IMR-90 (cell line): ENCODE results near the gene TMEM218. TPM values are rescaled to one million over a fixed set of nuclear protein-coding genes. Genes with fewer than 3 reads are reported as not detected.

Experiments
- ATAC-seq: fragments of 200-7000 bp; cut with Tn5 transposase; 2 replicates; pipeline ENCODE4 v1.9.1; 2020; ENCODE audit warnings: low read depth, mild to moderate bottlenecking, moderate library complexity
- BruUV-seq: library from RNA; stranded (reverse); fragments of 400-500 nt; replicated peaks from 2 replicates; lab custom pipeline; 2021; lab: Mats Ljungman, UMichigan
- CTCF ChIA-PET: fragments of 300-600 bp; formaldehyde crosslinking; extraction: SDS; loops from one replicate; lab custom pipeline; 2021; ENCODE audit warnings: antibody characterized with exemption; lab: Yijun Ruan, JAX
- POLR2A ChIA-PET: fragments of 300-600 bp; sonication (Branson Sonifier 250); formaldehyde crosslinking; loops from one replicate; lab custom pipeline; 2022; ENCODE audit warnings: antibody characterized with exemption; ENCODE audit not compliant: unreplicated experiment; lab: Charles Lee
- DNase-seq: peaks from one replicate; pipeline ENCODE4 v3.0.0; 2013
- H2AFZ ChIP-seq: replicated peaks from 2 replicates; pipeline ENCODE3; 2013; ENCODE audit warnings: low read length, mild to moderate bottlenecking; ENCODE audit not compliant: poor library complexity
- H2AK5ac ChIP-seq: 2 replicates; pipeline ENCODE4 v1.6.1; 2013; ENCODE audit warnings: low read depth, low read length, inconsistent platforms
- H2AK9ac ChIP-seq: replicated peaks from 2 replicates; pipeline ENCODE3; 2013; ENCODE audit warnings: mild to moderate bottlenecking, low read depth, low read length, moderate library complexity; ENCODE audit not compliant: poor library complexity
- H2BK120ac ChIP-seq: 2 replicates; pipeline ENCODE4 v1.6.1; 2013; ENCODE audit warnings: low read depth, low read length, inconsistent platforms
- H2BK15ac ChIP-seq: 3 replicates; pipeline ENCODE4 v1.6.1; 2013; ENCODE audit warnings: low read depth, low read length, inconsistent platforms
- H2BK20ac ChIP-seq: 2 replicates; pipeline ENCODE4 v1.6.1; 2013; ENCODE audit warnings: low read depth, mild to moderate bottlenecking, inconsistent platforms, low read length, moderate library complexity
- H2BK5ac ChIP-seq: 2 replicates; pipeline ENCODE4 v1.6.1; 2013; ENCODE audit warnings: mild to moderate bottlenecking, low read depth, low read length, inconsistent platforms; ENCODE audit not compliant: poor library complexity, severe bottlenecking
- H3K14ac ChIP-seq: replicated peaks from 2 replicates; pipeline ENCODE4 v1.6.1; 2013; ENCODE audit warnings: low read depth, low read length, inconsistent platforms
- H3K18ac ChIP-seq: 2 replicates; pipeline ENCODE4 v1.6.1; 2013; ENCODE audit warnings: low read depth, low read length, control low read depth
- H3K23ac ChIP-seq: 2 replicates; pipeline ENCODE4 v1.6.1; 2013; ENCODE audit warnings: low read depth, low read length, inconsistent platforms
- H3K27ac ChIP-seq: 2 replicates; pipeline ENCODE4 v1.5.1; 2013; ENCODE audit warnings: mild to moderate bottlenecking, control low read depth, low read length; ENCODE audit not compliant: insufficient read depth
- H3K27me3 ChIP-seq: 2 replicates; pipeline ENCODE4 v1.6.1; 2013; ENCODE audit warnings: low read length; ENCODE audit not compliant: control insufficient read depth, insufficient read depth
- H3K36me3 ChIP-seq: 2 replicates; pipeline ENCODE4 v1.6.1; 2013; ENCODE audit warnings: low read length, mixed read lengths; ENCODE audit not compliant: control insufficient read depth, insufficient read depth
- H3K4ac ChIP-seq: 2 replicates; pipeline ENCODE4 v1.6.1; 2013; ENCODE audit warnings: low read depth, low read length, inconsistent platforms
- H3K4me1 ChIP-seq: 2 replicates; pipeline ENCODE4 v1.6.1; 2013; ENCODE audit warnings: low read length, mixed read lengths; ENCODE audit not compliant: control insufficient read depth, insufficient read depth
- H3K4me2 ChIP-seq: 2 replicates; pipeline ENCODE4 v1.6.1; 2013; ENCODE audit warnings: low read depth, mild to moderate bottlenecking, control low read depth, low read length, moderate library complexity
- H3K4me3 ChIP-seq: 2 replicates; pipeline ENCODE4 v1.5.1; 2013; ENCODE audit warnings: low read depth, mild to moderate bottlenecking, control low read depth, low read length, moderate library complexity; ENCODE audit not compliant: insufficient read depth
- H3K56ac ChIP-seq: 2 replicates; pipeline ENCODE4 v1.6.1; 2013; ENCODE audit warnings: low read length, inconsistent platforms; ENCODE audit not compliant: insufficient read depth; ENCODE audit errors: extremely low read depth
- H3K79me1 ChIP-seq, 2 experiments: 2 replicates each; pipeline ENCODE4 v1.6.1; 2013; ENCODE audit warnings: low read length in 2 of 2, inconsistent platforms in 1 of 2, low read depth in 1 of 2
- H3K9ac ChIP-seq: 2 replicates; pipeline ENCODE4 v1.6.1; 2013; ENCODE audit warnings: low read depth, low read length, control low read depth
- H3K9me1 ChIP-seq: 2 replicates; pipeline ENCODE4 v1.6.1; 2013; ENCODE audit warnings: low read length, inconsistent platforms; ENCODE audit not compliant: insufficient read depth
- H3K9me3 ChIP-seq: 2 replicates; pipeline ENCODE4 v1.6.1; 2013; ENCODE audit warnings: low read length; ENCODE audit not compliant: control insufficient read depth, insufficient read depth
- H4K20me1 ChIP-seq: 2 replicates; pipeline ENCODE4 v1.6.1; 2013; ENCODE audit warnings: low read length, inconsistent platforms; ENCODE audit not compliant: insufficient read depth
- H4K5ac ChIP-seq: 2 replicates; pipeline ENCODE4 v1.6.1; 2013; ENCODE audit warnings: mild to moderate bottlenecking, low read depth, low read length, control low read depth
- H4K8ac ChIP-seq, 2 experiments: 2 replicates each; pipeline ENCODE4 v1.6.1; 2013; ENCODE audit warnings: low read depth in 2 of 2, low read length in 2 of 2, control low read depth in 1 of 2, inconsistent platforms in 1 of 2
- H4K91ac ChIP-seq: 2 replicates; pipeline ENCODE4 v1.6.1; 2013; ENCODE audit warnings: low read depth, low read length, inconsistent platforms; ENCODE audit not compliant: insufficient read depth
- BHLHE40 ChIP-seq: fragments of 150-350 bp; IDR thresholded peaks from 2 replicates; pipeline ENCODE4 v1.6.1; 2016; ENCODE audit warnings: mild to moderate bottlenecking, low read depth, low read length
- CEBPB ChIP-seq: IDR thresholded peaks from 2 replicates; pipeline ENCODE4 v1.6.1; 2012; ENCODE audit warnings: low read depth, low read length, improper control_type of control experiment
- CHD1 ChIP-seq: IDR thresholded peaks from 2 replicates; pipeline ENCODE4 v1.6.1; 2012; ENCODE audit warnings: low read depth, low read length, improper control_type of control experiment
- CTCF ChIP-seq: conservative IDR thresholded peaks from 2 replicates; pipeline ENCODE4 v1.5.1; 2012; ENCODE audit warnings: mild to moderate bottlenecking, low read depth, low read length, improper control_type of control experiment
- MAFK ChIP-seq: IDR thresholded peaks from 2 replicates; pipeline ENCODE4 v1.6.1; 2012; ENCODE audit warnings: low read depth, low read length, improper control_type of control experiment
- MAZ ChIP-seq: IDR thresholded peaks from 2 replicates; pipeline ENCODE4 v1.6.1; 2012; ENCODE audit warnings: low read depth, mild to moderate bottlenecking, low read length, improper control_type of control experiment, moderate library complexity, borderline replicate concordance
- POLR2A ChIP-seq: IDR thresholded peaks from 2 replicates; pipeline ENCODE4 v1.6.1; 2012; ENCODE audit warnings: mild to moderate bottlenecking, low read depth, low read length
- RAD21 ChIP-seq: IDR thresholded peaks from 2 replicates; pipeline ENCODE4 v1.6.1; 2012; ENCODE audit warnings: low read length, improper control_type of control experiment
- RCOR1 ChIP-seq: IDR thresholded peaks from 2 replicates; pipeline ENCODE4 v1.6.1; 2012; ENCODE audit warnings: mild to moderate bottlenecking, low read length, improper control_type of control experiment; ENCODE audit not compliant: insufficient replicate concordance
- RFX5 ChIP-seq: IDR thresholded peaks from 2 replicates; pipeline ENCODE4 v1.8.0; 2012; ENCODE audit warnings: low read depth, mild to moderate bottlenecking, low read length, moderate library complexity
- USF2 ChIP-seq: fragments of 150-350 bp; IDR thresholded peaks from 2 replicates; pipeline ENCODE4 v1.6.1; 2017; ENCODE audit warnings: mild to moderate bottlenecking, antibody characterized with exemption, low read length, low read depth
- WGBS, 2 experiments: methylation state at CpG; one replicate each; pipeline versions ENCODE4 v1.1.5 to v1.1.7; 2013; ENCODE audit warnings: missing lambda C conversion rate in 2 of 2; ENCODE audit not compliant: insufficient read length in 1 of 2; ENCODE audit errors: extremely low coverage in 2 of 2; 5-methylcytosine and 5-hydroxymethylcytosine counted together
- dilution Hi-C: fragments of 300-500 bp; cut with HindIII; formaldehyde crosslinking; loops from one replicate; pipeline ENCODE4 v1.14.3; 2018; ENCODE audit warnings: low sequenced_read_pairs; ENCODE audit not compliant: unreplicated experiment
- in situ Hi-C: fragments of 300-500 bp; cut with MboI; formaldehyde crosslinking; loops from 3 replicates; pipeline ENCODE4 v1.14.3; 2019; ENCODE audit warnings: low sequenced_read_pairs, inconsistent platforms, mixed read lengths
- intact Hi-C: fragments of 100-400 bp; cut with micrococcal nuclease; formaldehyde crosslinking; loops from 2 replicates; pipeline ENCODE4 v1.10.0; 2022
- polyA plus RNA-seq, 3 experiments: library from polyadenylated mRNA; depleted of rRNA; stranded (reverse); fragments of >200 nt; gene quantifications; 2 replicates each; pipeline ENCODE4 v1.2.3, GENCODE V29; 2012; ENCODE audit warnings: low replicate concordance in 1 of 3
- total RNA-seq: library from RNA; depleted of rRNA; stranded (reverse); fragments of >200 nt; gene quantifications from 2 replicates; pipeline ENCODE4 v1.2.3, GENCODE V29; 2012
- TF ChIP-seq, protein P1 (sequence below): fragments of 150-350 bp; IDR thresholded peaks from 2 replicates; pipeline ENCODE4 v1.6.1; 2016; ENCODE audit warnings: low read depth, mild to moderate bottlenecking, low read length, moderate library complexity, borderline replicate concordance

TMEM218 gene
- total and polyA plus RNA-seq, 2 of the 4 experiments (the other 2 are of a cell fraction): 19.4 to 23.0 TPM

- H3K4ac ChIP-seq: no peak overlapping the region
- H3K18ac ChIP-seq: no peak overlapping the region
- no peak overlapping the region for H2BK15ac ChIP-seq
- no peak overlapping the region for H3K27ac ChIP-seq
- no peak overlapping the region for H4K8ac ChIP-seq
- no peak overlapping the region for H3K14ac ChIP-seq
- peaks cover 15% of the 10 kb centered on the region for H3K4me1 ChIP-seq
- no peak overlapping the region for H3K4me3 ChIP-seq
- no peak overlapping the region for H2BK20ac ChIP-seq
- in situ Hi-C loops (no loop called here), intact Hi-C loops (no loop called here), dilution Hi-C loops (no loop called here)
- H4K20me1 ChIP-seq: no peaks in the 10 kb centered on the region
- no peak overlapping the region for H4K91ac ChIP-seq
- BruUV-seq: no TSS peak
- H2AFZ ChIP-seq: no peak overlapping the region
- no peak overlapping the region for H3K56ac ChIP-seq
- no peaks in the 10 kb centered on the region for H3K36me3 ChIP-seq
- ATAC-seq (no peak), DNase-seq (no peak)
- H2AK5ac ChIP-seq: no peak overlapping the region
- no peak overlapping the region for H2BK5ac ChIP-seq
- 83% methylated on average over 8 of the region's 11 CpGs; no CpG with 5 or more reads in 1 of the 2 experiments for WGBS, 2 experiments
- no peaks in the 10 kb centered on the region for H3K9me3 ChIP-seq
- ChIA-PET POLR2A (no interaction called here), CTCF (interaction anchor here (0.6 kb wide), 1 partner anchor 67 kb away, joined by 3 read pairs; no protein-coding TSS in a partner anchor)
- H3K9me1 ChIP-seq: peaks cover 21% of the 10 kb centered on the region
- no peak overlapping the region for H2BK120ac ChIP-seq
- no peak overlapping the region for H3K4me2 ChIP-seq
- H3K79me1 ChIP-seq: no peaks in the 10 kb centered on the region
- TF ChIP-seq RFX5 (no peak), CHD1 (no peak), RCOR1 (no peak), MAZ (no peak), USF2 (no peak), CTCF (no peak), RAD21 (no peak), POLR2A (no peak), BHLHE40 (no peak), CEBPB (no peak), MAFK (no peak)
- TF ChIP-seq, protein P1, sequence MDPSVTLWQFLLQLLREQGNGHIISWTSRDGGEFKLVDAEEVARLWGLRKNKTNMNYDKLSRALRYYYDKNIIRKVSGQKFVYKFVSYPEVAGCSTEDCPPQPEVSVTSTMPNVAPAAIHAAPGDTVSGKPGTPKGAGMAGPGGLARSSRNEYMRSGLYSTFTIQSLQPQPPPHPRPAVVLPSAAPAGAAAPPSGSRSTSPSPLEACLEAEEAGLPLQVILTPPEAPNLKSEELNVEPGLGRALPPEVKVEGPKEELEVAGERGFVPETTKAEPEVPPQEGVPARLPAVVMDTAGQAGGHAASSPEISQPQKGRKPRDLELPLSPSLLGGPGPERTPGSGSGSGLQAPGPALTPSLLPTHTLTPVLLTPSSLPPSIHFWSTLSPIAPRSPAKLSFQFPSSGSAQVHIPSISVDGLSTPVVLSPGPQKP: no peak
- H3K23ac ChIP-seq: no peak overlapping the region
- H3K27me3 ChIP-seq: no peaks in the 10 kb centered on the region; the same call in 1 of the 2 replicates
- no peak overlapping the region for H3K9ac ChIP-seq
- H4K5ac ChIP-seq: no peak overlapping the region
- H2AK9ac ChIP-seq: no peak overlapping the region
These were observed 36.8 kb downstream of the TMEM218 start for GRCh38 chr11:125074511-125075241.
